K562 (cell line): ENCODE measurements around the gene ERVH48-1. TPM values are rescaled to one million over a fixed set of nuclear protein-coding genes. Genes with fewer than 3 reads are reported as not detected.

Source experiments
- ATF1 ChIP-seq, 2 experiments: fragments of 450-650 bp in 1 of 2; IDR thresholded peaks; 2 replicates each; pipeline ENCODE4 v1.6.1; 2016; ENCODE audit warnings: missing compliant biosample characterization in 1 of 2, missing genetic modification characterization in 1 of 2
- CREB5 ChIP-seq: fragments of 250-450 bp; sonication (Bioruptor Pico); IDR thresholded peaks from 2 replicates; pipeline ENCODE4 v1.5.0; 2020; ENCODE audit warnings: mild to moderate bottlenecking
- E4F1 ChIP-seq: fragments of 250-450 bp; sonication (Bioruptor Pico); IDR thresholded peaks from 2 replicates; pipeline ENCODE4 v1.5.0; 2021; ENCODE audit warnings: mild to moderate bottlenecking, borderline replicate concordance
- ELF2 ChIP-seq: fragments of 250-450 bp; sonication (Bioruptor Pico); IDR thresholded peaks from 2 replicates; pipeline ENCODE4 v1.5.0; 2021; ENCODE audit warnings: mild to moderate bottlenecking
- EZH2 ChIP-seq: IDR thresholded peaks from 2 replicates; pipeline ENCODE4 v1.6.1; 2012; ENCODE audit warnings: low read depth, mild to moderate bottlenecking, inconsistent platforms, low read length, borderline replicate concordance
- FOXA1 ChIP-seq: fragments of 450-650 bp; IDR thresholded peaks from 2 replicates; pipeline ENCODE4 v1.6.1; 2016; ENCODE audit warnings: mild to moderate bottlenecking, borderline replicate concordance
- GATA2 ChIP-seq: sonication (generic); formaldehyde crosslinking; IDR thresholded peaks from 2 replicates; pipeline ENCODE4 v1.4.0; 2020; ENCODE audit warnings: mild to moderate bottlenecking, missing genetic modification reagents
- NFXL1 ChIP-seq: fragments of 450-650 bp; formaldehyde crosslinking; IDR thresholded peaks from 2 replicates; pipeline ENCODE4 v1.4.0; 2021; ENCODE audit warnings: mild to moderate bottlenecking
- PCBP2 ChIP-seq: fragments of 200-400 bp; formaldehyde crosslinking; IDR thresholded peaks from 2 replicates; pipeline ENCODE4 v1.6.1; 2018; ENCODE audit warnings: low read length, low read depth, mild to moderate bottlenecking, moderate library complexity; ENCODE audit not compliant: poor library complexity, severe bottlenecking
- POLR2B ChIP-seq: fragments of 450-650 bp; IDR thresholded peaks from 2 replicates; pipeline ENCODE4 v1.6.1; 2018; ENCODE audit warnings: low read depth; ENCODE audit not compliant: partially characterized antibody
- POLR2H ChIP-seq: IDR thresholded peaks from 2 replicates; pipeline ENCODE4 v1.6.1; 2016; ENCODE audit warnings: missing genetic modification characterization, low read depth, mild to moderate bottlenecking, control low read depth, missing compliant biosample characterization, moderate library complexity
- RBM17 ChIP-seq: fragments of 200-400 bp; formaldehyde crosslinking; IDR thresholded peaks from 2 replicates; pipeline ENCODE4 v1.6.1; 2017; ENCODE audit warnings: low read depth, mild to moderate bottlenecking, low read length, borderline replicate concordance
- TCF7L2 ChIP-seq: fragments of 150-350 bp; IDR thresholded peaks from 2 replicates; pipeline ENCODE4 v1.6.1; 2016; ENCODE audit warnings: low read depth, mild to moderate bottlenecking, low read length, moderate library complexity
- ZBED1 ChIP-seq: IDR thresholded peaks from 2 replicates; pipeline ENCODE4 v1.6.1; 2014
- ZEB2 ChIP-seq: fragments of 450-650 bp; IDR thresholded peaks from 2 replicates; pipeline ENCODE4 v1.6.1; 2016
- ZNF232 ChIP-seq: sonication (generic); formaldehyde crosslinking; IDR thresholded peaks from 2 replicates; pipeline ENCODE4 v1.8.0; 2022; ENCODE audit warnings: mild to moderate bottlenecking, missing genetic modification reagents
- ZNF274 ChIP-seq: IDR thresholded peaks from 2 replicates; pipeline ENCODE4 v1.6.1; 2011; ENCODE audit warnings: low read depth, mild to moderate bottlenecking, low read length, moderate library complexity, borderline replicate concordance
- ZNF407 ChIP-seq: fragments of 450-650 bp; IDR thresholded peaks from 2 replicates; pipeline ENCODE4 v1.6.1; 2016; ENCODE audit warnings: low read depth
- ZNF431 ChIP-seq: sonication (generic); formaldehyde crosslinking; IDR thresholded peaks from 2 replicates; pipeline ENCODE4 v1.8.0; 2022; ENCODE audit warnings: mild to moderate bottlenecking, missing genetic modification reagents
- polyA plus RNA-seq, 8 experiments: library from polyadenylated mRNA; depleted of rRNA in 4 of 8; stranded (reverse) in 5 of 8; unstranded in 3 of 8; fragments of >200 nt; fragmentation: Nextera tagmentation in 2 of 8; fragmentation: Illumina TruSeq in 1 of 8; extraction: Ambion mirVana in 2 of 8; extraction: Trizol in 1 of 8; gene quantifications; 2 replicates each; pipeline versions ENCODE4 v1.2.1 to v1.2.3, GENCODE V29; 2011 to 2014; ENCODE audit warnings: inconsistent platforms in 1 of 8, missing spikeins in 1 of 8
- total RNA-seq, 7 experiments: library from RNA; depleted of rRNA in 6 of 7; stranded (reverse); fragments of >200 nt in 6 of 7; fragmentation: Illumina TruSeq in 2 of 7; extraction: Trizol in 2 of 7; gene quantifications; 2 replicates each; pipeline versions ENCODE4 v1.2.1 to v1.2.3, GENCODE V29; 2011 to 2021; ENCODE audit warnings: low replicate concordance in 1 of 7

Gene ERVH48-1
- total and polyA plus RNA-seq, 9 of the 15 experiments (the other 6 are each of a cell fraction or from before 2014, with no cell fraction given) = 0.08 to 0.49 (median 0.16) TPM; not detected in 3

- TF ChIP-seq ZNF407 = no peak
- TF ChIP-seq E4F1 (CRISPR knock-in tag) = no peak
- TF ChIP-seq ELF2 = no peak
- no peak for TF ChIP-seq NFXL1 (CRISPR knock-in tag)
- TF ChIP-seq POLR2B = no peak
- no peak for TF ChIP-seq GATA2 (CRISPR knock-in tag)
- TF ChIP-seq POLR2H (tag) = no peak
- TF ChIP-seq TCF7L2 = no peak
- TF ChIP-seq ATF1 (CRISPR knock-in tag; IDR thresholded peaks at IDR 0.05) = no peak
- peak; percentile 43; the same call in 1 of the 2 replicates for TF ChIP-seq ATF1 (tag; IDR thresholded peaks at IDR 0.05)
- peak; percentile 56; the same call in 1 of the 2 replicates for TF ChIP-seq ZEB2
- no peak for TF ChIP-seq PCBP2
- no peak for TF ChIP-seq ZBED1
- TF ChIP-seq CREB5 (CRISPR knock-in tag) = no peak
- TF ChIP-seq ZNF431 (CRISPR knock-in tag) = no peak
- no peak for TF ChIP-seq EZH2
- TF ChIP-seq RBM17 = no peak
- TF ChIP-seq FOXA1 = no peak
- no peak for TF ChIP-seq ZNF274
- TF ChIP-seq ZNF232 (CRISPR knock-in tag) = no peak
Measured at GRCh38 chr21:42969193-42969600, 43.8 kb upstream of the ERVH48-1 start (continued).
